ENCODE data around the gene EMCN.
"Not testable (repeated sequence)": the region's sequence is repeated elsewhere in the genome, so short reads cannot be mapped to it uniquely, and the experiment has no call there.

The EMCN gene, protein sequence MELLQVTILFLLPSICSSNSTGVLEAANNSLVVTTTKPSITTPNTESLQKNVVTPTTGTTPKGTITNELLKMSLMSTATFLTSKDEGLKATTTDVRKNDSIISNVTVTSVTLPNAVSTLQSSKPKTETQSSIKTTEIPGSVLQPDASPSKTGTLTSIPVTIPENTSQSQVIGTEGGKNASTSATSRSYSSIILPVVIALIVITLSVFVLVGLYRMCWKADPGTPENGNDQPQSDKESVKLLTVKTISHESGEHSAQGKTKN

DNA sequence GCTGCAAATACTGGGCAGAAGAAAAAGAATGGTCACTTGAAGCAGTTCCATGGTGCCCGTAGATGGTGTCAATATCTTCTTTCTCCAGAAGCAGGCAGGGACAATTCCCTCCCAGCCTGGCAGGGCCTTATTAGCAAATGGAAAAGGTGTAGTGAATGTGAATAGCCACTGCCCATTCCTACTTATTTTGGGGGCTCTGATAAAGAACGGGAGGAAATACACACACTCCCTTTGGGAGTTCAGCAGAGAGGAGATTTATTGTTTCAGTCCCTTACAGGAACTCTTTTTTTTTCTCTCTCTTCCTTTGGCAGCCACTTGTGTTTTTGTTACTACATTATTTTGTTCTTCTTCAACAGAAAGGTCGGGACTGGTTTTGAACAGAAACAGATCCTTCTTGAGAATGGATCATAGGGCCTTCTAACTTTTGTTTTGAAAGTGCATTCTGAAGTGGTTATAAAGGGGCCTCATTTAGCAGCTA, at the start of gene EMCN:
EMCN (minus strand) TSS at position 159 of the 478 bp plus-strand sequence; CDS start at position 51, 108 bp downstream.
- no peak for DNase-seq

DNA sequence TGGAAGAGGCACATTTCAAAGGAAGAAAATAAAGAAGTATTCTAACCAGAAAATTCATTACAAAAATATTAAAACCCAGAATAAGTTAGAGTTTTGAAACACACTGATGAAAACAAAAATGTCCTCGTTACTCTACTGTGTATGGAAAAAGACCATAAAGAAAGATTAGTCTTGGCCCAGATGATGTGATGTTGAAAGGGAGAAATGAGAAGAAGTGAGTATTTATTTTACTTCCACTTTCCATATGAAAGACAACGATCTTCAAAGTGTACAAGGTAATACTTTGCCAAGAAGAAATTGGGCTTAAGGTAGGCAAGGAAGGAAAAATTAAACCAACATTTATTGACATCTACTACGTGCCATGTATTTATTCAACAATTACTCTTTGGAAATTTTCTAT, 48.6 kb upstream of the EMCN start:
- no peak for DNase-seq

DNA sequence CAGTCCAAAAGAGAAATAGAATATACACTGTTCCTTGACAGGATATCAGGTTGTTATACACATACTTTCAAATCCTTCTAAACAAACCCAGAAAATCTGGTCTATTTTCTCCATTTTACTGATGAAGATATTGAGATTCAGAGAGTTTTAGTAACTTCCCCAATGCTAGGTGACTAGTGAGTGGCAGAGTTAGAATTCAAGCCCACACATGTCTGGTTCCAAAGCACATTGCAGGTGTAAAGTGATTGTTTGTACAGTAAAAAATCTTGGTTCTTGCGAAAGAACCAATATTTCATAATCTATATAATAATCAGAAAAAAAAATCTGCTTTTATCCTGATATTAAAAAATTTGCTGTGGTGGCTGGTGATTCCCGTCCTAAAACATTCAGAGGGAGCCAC, 39.5 kb upstream of the EMCN start:
- DNase-seq = no peak

DNA sequence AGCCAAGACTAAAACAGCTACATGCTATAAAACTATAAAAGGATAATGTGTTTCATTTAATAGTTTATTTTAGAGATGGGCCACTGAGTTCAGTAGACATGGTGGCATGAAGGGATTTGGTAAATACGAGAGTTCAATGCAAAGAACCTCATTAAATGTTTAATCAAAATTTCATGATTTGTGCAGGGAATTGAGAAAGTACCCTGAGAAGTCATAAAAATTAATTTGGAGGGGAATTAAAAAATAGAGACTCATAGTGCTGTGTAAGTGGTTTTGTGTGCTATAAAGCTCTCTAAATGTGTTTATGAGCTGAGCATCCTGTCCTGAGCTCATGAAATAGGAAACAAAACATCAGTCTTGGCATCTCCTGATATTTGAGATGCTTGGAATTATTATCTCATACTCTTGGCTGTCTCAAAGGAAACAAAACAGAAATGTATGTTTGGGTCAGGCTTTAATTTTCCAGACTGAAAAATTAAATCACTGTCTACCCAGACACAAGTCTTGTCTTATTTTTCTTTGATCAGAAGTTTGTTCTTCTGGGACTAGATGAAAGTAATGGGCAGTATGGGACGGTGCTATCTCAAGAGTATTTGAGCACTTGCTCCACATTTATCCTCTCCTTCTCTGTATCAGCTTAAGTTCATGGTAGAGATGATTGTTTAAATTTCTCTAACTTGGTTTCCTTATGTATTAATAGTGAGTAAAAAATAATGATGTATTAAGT, 38.0 kb upstream of the EMCN start:
- DNase-seq = no peak

DNA sequence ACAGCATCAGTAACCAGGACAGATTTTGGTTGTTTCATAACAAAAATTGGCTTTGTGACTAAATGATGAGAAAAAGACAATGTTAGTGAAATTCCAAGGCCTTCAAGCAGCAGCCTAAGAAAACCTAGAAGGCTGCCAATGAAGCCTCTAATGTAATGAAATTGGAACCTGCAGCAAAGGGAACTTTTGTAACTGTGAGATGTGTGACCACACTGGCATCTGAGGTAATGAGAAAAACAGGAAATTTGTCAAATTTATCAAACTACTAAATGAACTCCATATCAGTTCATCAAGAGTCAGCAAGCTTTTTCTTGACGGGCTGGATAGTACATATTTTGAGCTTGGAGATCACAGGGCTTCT, 30.4 kb upstream of the EMCN start:
- DNase-seq = no peak

DNA sequence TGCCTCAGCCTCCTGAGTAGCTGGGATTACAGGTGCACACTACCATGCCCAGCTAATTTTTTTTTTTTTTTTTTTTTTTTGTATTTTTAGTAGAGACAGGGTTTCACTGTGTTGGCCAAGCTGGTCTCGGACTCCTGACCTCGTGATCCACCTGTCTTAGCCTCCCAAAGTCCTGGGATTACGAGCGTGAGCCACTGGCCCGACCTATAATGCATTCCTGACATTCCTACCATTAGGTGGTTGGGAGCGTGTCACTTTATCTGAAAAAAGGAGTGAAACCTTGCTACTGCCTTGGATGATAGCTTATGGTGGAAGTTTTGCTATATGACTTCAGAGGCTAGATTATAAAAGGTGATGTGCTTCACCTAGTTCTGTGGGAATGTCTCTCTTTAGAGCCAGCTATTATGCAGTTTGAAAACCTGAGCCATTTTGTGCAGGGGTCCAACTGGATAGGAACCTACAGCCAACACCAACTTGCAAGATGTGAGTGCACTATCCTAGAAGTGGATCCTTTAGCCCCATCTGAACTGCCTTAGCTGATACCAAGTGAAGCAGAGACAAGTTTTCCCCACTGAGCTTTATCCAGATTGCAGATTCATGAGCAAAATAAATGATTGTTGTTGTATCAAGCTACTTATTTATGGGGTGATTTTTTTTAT, 29.8 kb upstream of the EMCN start:
- no peak for DNase-seq

DNA sequence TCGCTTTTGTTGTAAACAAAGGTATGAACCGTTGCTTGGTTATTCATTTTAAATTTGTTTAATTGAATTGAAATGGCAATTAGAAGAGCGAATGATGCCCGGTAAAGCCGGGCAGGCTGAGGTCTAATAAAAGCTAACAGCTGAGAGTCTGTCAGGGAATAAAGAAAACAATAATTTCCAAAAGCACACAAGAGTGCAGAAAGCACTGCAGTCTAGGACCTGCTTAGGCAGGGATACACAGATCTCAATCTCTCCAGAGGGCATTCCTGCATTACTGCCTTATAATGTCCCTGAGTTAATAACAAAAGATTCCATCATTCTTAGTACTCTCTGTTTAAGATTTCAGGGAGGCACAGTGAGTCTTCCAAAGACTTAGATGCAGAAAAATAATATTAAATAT, 27.6 kb upstream of the EMCN start:
- DNase-seq = no peak

DNA sequence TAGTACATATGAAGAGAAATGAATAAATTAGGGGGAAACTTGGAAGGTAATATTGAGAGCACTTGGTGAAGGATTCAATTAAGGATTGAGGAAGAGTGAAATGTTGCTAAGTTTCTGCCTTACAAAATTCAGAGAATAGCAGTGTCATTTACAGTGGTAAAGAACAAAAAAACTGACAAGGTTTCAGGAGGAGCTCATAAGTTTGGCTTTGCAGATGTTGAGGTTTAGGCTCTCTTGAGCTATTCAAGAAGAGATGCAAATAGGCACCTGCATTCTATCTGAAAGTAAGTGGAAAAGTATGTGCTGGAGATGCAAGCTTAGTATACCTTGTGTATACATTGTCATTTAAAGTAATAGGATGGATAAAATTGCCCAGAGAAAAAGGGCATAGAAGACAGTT, 22.3 kb upstream of the EMCN start:
- no peak for DNase-seq

DNA sequence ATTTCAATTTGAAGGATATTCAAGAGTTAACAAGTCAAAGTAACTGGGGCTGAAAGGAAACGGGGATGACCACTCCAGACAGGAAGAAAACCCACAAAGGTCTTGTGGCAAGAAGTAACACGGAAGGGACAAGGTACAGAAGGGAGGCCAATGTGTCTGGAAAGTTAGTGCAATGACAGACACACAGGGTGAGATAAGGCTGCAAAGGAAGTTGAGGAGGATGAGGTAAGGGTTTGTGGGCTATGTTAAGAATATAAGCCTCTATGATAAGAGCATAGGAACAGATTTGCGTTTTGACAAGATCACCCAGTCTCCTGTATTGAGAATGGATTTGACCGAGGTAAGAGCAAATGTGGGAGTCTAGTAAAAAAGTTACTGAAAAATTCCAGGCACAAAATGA, 21.9 kb upstream of the EMCN start:
- no peak for DNase-seq

DNA sequence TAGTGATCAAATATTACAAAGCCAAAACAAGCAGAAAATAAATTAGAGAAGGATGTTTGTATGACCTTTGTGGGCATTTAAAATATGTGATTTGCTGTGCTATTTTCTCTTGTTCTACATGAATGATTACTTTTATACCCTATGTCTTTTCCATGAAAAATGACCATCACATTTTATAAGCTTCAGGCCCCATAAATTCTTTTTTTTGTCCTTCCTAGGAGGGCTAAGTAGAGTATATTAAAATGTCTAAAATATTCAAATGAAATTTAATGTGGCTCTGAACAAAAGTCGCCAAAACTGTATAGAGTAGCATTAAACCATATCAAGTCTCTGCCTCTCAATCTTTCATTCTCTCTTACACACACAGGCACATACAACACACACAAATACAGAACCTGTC, 15.9 kb upstream of the EMCN start:
- no peak for DNase-seq

DNA sequence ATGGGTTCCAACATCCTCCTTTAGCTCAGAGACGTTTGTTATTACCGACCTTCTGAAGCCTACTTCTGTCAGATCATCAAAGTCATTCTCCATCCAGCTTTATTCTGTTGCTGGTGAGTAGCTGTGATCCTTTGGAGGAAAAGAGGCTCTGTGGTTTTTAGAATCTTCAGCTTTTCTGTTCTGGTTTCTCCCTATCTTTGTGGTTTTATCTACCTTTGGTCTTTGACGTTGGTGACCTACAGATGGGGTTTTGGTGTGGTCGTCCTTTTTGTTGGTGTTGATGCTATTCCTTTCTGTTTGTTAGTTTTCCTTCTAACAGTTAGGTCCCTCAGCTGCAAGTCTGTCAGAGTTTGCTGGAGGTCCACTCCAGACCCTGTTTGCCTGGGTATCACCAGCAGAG, 12.3 kb upstream of the EMCN start:
- DNase-seq = not testable (repeated sequence)

DNA sequence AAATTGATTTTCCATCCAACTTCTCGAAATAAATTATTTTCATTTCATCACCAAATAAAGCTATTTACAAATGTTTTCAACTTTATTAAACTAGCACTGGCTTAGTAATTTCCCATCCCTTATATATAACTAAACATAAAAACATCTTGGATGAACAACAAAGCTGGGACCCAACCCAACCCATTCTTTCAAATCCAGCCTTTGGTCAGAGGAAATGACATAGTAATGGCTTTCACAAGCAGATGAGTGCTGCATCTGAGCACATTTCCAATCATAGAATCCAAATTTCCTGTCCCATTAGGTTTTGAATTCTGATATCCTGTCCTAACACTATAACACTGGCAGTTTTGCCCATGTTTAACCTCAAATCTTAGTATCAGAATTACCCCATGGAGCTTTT, 7.9 kb upstream of the EMCN start:
- no peak for DNase-seq

DNA sequence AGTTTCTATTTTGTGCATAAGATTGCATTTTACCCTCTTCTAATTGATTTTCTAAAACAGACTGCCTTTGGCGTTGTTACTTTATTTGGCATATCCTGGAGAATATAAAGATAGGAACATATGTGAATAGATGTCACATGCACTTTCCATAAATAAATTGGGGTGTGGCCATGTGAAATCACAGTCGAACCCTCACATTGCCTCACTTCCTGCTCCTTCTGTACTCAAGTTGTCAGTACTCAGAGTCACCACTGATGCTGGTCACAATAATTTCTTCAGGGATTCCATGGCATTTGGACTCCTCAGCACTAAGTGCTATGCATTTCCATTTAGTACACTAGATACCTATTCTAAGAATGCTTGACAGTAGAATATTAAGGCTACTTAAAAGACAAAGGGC, 1.4 kb upstream of the EMCN start:
- DNase-seq = no peak

DNA sequence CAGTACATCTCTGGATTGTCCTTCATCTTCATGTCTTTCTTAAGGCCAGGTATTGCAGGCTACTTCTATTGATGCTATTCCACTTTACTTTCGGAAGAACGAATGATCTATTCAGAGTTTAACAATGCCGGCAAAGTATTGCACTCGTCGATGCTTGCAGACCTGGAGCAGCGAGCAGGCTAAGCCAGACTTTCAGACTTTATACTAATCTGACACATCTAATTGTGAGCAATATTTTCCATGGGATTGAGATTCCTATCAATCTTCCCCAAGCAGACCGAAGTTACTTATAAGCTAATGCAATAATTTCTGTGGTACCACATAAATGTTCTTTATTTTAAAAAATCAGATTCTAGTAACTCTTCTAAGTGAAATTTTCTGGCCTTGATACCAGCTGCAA, 1.6 kb downstream of the EMCN start:
- DNase-seq = no peak

DNA sequence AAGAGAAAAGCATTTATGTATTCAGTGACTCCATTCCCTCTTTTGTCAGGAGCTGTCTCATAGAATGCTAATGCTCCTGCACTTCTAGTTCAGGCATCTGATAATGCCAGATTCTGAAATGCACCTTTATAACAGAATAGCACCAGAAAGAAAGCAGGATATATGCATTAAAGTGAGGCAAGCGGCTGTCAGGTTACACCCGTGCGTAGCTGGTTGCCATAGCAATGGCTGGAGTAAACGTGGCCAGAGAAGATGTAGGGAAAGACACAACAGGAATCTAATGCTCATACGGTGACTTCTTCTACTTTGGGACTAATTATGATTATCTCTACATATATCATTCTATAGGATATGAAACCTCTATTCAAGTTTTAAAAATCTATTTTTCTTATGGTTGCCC, 5.9 kb downstream of the EMCN start:
- no peak for DNase-seq

DNA sequence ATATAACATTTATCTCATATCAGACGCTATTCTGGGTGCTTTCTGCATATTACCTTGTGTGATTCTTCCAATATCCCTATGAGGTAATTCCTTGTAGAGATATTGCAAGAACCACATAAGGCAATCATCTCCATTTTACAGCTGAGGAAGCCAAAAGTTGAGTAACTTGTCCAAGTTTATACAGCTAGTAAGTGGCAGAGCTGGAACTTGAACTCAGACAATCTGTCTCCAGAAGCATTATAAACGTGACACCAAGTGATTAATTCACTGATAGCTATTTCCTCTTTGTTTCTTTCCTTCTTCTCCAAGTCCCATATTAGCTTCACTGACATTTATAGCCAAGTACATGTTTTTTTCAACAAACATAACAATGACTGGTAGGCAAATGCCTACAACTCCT, 7.3 kb downstream of the EMCN start:
- DNase-seq = no peak

DNA sequence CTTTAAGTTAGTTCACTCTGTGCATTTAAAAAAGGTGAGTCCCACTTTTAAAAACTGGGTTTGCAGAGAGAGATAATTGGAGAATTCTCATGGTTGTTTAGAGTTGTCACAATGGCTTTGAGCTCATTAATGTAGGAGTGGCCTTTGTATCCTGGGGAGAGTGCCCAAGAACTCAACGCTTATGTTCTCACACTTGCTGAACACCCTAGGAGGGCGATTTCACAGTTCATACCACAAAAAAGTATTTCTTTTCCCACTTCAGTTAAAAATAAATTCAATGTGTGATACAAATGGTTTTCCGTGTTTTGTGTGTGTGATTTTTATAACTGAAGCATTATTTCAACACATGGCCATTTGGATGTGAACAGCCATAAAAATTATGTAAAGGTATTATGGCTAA, 8.4 kb downstream of the EMCN start:
- no peak for DNase-seq

DNA sequence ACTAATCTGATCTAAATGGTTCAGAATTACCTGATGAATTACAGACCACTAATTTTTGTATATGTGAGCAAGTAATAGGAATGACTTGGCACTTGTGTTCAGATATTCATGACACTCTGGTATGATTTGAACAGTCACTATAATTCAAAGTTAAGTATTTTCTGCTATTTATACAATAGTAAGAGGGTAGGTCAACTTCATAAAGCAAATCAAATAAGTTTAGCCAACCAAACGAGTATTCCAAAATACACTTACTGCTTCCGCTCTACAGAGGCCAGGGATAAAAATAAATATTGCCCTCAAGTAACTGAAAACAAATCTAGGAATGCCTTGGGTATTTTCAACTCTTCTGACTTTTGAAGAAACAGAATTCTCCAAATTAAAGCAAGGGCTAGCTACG, 9.1 kb downstream of the EMCN start:
- DNase-seq = no peak

DNA sequence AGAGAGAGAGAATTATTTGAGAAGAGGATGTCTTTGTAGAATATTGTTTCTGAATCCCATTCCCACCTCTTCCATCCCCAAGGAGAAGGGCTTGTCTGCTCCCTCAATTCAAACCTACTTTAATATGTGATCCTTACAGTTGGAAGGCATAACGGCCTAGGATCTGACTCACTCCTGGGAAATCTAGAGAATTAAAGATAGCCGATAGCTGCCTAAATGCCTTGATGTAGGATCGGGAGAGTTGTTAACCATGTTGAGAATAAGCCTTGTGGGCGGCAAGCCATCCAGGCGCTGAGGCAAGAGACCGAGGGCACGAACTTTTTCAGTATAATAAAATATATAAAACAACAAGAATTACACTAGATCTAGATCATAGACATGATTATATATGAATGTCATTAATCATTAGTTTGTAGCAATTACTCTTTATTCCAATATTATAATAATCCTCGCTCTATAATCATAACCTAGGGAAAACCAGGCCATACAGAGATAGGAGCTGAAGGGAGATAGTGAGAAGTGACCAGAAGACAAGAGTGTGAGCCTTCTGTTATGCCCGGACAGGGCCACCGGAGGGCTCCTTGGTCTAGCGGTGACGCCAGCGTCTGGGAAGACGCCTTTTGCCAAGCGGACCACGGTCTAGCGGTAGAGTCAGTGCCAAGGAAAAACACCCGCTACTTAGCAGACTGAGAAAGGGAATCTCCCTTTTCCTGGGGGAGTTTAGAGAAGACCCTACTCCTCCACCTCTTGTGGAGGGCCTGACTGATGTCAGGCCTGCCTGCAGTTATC, 13.5 kb downstream of the EMCN start:
- no peak for DNase-seq

DNA sequence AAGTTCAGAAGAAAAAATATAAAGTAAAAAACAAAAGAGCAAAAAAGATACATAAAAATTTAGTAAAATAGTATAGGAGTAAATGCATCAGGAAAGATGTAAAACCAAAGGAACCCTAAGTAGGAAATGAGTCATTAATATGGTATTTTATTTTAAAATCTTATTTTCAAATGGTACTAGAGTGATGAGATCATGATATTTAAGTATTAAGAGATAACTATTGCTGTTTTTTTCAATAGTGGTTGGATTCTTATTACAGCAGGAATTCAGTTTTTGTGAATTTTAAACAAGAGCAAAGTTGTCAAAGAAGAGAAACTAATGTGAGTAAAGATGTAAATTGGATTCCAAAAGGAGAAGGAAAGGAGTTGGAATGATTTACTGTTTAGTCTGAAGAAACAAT, 20.0 kb downstream of the EMCN start:
- DNase-seq = no peak

DNA sequence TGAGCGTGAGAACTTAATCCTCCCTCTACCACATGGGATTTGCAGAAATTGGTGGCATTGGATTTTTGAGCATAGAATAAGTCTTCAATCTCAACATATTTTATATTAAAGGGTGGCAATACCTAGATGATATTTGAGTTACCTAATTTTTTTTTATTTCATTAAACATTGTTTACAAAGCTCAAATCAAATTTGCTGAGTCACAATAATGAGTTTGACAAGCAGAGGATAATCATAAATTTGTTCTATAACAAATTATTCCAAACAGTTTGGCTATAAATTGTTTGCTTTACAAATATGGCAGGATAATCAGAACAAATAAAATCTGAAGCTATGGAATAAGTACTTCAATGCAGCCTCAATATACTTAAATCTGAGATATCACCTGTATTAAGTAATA, 22.7 kb downstream of the EMCN start:
- DNase-seq = no peak

DNA sequence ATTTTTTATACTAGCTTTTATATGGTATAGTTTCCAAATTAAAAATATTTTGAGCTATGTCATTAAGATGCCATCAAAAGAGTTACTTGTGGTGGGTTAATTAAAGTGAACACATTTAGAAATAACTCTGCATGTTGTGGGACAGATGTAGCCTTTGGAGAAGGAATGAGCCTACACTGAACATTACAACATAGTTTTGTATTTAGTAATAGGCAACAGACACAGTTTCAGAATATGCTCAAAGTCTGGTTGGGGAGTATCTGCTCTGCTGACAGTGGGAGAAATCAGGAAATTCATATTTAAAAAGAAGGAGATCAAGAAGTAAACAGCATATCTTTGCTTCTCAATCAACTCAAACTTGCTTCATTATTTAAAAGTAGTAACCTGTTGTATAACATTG, 23.7 kb downstream of the EMCN start:
- DNase-seq = no peak

DNA sequence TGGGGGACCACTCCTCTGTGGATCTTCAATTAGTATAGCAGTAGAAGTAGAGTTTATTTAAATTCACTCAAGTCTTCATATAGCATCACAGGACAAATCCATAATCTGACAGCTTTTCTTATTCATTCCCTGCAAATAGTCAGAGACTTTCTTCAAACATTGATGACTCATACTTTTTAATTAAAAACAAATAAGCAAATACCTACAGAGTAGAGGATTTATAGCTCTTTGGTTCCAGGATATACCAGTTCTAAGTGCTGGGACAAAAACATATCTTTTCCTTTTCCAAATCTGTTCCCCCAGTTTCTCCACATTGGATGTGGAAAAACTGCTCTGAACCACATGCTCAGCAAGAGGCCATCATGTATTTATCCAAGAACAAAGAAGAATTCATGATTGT, 24.1 kb downstream of the EMCN start:
- no peak for DNase-seq

DNA sequence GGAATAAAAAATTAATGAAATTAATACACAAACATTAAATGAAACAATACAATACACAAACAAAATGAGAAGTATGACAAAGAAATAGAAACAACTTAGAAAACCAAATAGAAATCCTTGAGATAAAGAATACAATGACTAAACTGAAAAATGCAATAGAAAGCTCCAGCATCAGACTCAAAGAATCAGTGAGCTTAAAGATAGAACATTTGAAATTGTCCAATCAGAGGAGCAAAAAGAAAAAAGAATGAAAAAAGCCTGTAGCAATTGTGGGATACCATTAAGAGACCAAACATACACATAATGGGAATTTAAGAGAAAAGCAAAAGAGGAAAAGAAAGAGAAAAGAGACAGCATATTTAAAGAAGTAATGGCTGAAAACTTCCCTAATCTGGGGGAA, 25.7 kb downstream of the EMCN start:
- no peak for DNase-seq
